ENCODE data around the gene LRP1B.

DNA sequence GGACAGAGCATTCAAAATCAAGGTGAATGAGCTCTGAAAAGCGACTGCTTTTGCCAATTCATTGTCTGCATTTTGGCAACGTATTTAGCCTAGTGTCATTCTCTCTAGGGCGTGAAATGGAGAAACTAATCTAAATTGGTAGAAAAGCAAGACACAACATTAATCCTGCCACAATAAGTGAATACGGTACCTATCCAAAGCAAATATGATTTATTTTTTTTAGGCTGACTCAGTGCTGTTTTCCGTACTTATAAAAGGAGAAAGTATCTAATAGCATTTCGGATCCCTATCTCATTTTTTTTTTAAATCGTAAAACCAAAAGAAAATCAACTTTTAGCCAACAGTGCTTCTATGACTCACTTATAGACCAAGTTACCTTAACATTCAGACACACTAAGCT, 672.5 kb downstream of the LRP1B start:
- no peak for TF ChIP-seq SP2 (IDR thresholded peaks at IDR 0.05; ENCODE audit: low read length)
- TF ChIP-seq, protein P1, sequence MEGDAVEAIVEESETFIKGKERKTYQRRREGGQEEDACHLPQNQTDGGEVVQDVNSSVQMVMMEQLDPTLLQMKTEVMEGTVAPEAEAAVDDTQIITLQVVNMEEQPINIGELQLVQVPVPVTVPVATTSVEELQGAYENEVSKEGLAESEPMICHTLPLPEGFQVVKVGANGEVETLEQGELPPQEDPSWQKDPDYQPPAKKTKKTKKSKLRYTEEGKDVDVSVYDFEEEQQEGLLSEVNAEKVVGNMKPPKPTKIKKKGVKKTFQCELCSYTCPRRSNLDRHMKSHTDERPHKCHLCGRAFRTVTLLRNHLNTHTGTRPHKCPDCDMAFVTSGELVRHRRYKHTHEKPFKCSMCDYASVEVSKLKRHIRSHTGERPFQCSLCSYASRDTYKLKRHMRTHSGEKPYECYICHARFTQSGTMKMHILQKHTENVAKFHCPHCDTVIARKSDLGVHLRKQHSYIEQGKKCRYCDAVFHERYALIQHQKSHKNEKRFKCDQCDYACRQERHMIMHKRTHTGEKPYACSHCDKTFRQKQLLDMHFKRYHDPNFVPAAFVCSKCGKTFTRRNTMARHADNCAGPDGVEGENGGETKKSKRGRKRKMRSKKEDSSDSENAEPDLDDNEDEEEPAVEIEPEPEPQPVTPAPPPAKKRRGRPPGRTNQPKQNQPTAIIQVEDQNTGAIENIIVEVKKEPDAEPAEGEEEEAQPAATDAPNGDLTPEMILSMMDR (IDR thresholded peaks at IDR 0.05; ENCODE audit: control extremely low read depth in 1 of 3, insufficient read depth in 1 of 3, low read depth in 1 of 3, low read length in 3 of 3): no peak
- TF ChIP-seq RNF2 (IDR thresholded peaks at IDR 0.05; ENCODE audit: borderline replicate concordance, low read depth, low read length, missing control alignments, poor library complexity, severe bottlenecking): no peak
- TF ChIP-seq ZNF274 (IDR thresholded peaks at IDR 0.05; ENCODE audit: borderline replicate concordance, extremely low read depth, low read length): no peak
- TF ChIP-seq TAF1 (IDR thresholded peaks at IDR 0.05; ENCODE audit: low read depth, low read length): no peak
- TF ChIP-seq ASH2L (IDR thresholded peaks at IDR 0.05; ENCODE audit: low read length): no peak
- TF ChIP-seq GABPA (IDR thresholded peaks at IDR 0.05; ENCODE audit: borderline replicate concordance, insufficient read depth, low read length): no peak
- no peak for TF ChIP-seq CEBPB (IDR thresholded peaks at IDR 0.05; ENCODE audit: low read depth, low read length)
- no peak for TF ChIP-seq JUND (IDR thresholded peaks at IDR 0.05; ENCODE audit: low read length)
- TF ChIP-seq EP300 (IDR thresholded peaks at IDR 0.05; ENCODE audit: borderline replicate concordance in 1 of 2, low read depth in 2 of 2, low read length in 2 of 2): no peak
- TF ChIP-seq HDAC2 (IDR thresholded peaks at IDR 0.05; ENCODE audit: borderline replicate concordance in 1 of 2, low read depth in 2 of 2, low read length in 2 of 2): no peak
- TF ChIP-seq YY1 (IDR thresholded peaks at IDR 0.05; ENCODE audit: low read depth, low read length): no peak
- TF ChIP-seq, protein P2, sequence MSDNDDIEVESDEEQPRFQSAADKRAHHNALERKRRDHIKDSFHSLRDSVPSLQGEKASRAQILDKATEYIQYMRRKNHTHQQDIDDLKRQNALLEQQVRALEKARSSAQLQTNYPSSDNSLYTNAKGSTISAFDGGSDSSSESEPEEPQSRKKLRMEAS (IDR thresholded peaks at IDR 0.05): no peak
- TF ChIP-seq POLR2AphosphoS5 (IDR thresholded peaks at IDR 0.05; ENCODE audit: low read depth, low read length): no peak

Data from H1 (cell line).